HG03439 (cell line): ENCODE measurements around the gene CEACAM18.

Experiments used
- ATAC-seq: cut with Tn5 transposase; IDR thresholded peaks from one replicate; pipeline ENCODE4 v1.9.1; 2021; ENCODE audit warnings: mild to moderate bottlenecking, moderate library complexity; ENCODE audit not compliant: unreplicated experiment

CEACAM18 gene

GRCh38 chr19:51524666-51525264 lies 46.4 kb downstream of the CEACAM18 start:
- ATAC-seq = no peak

GRCh38 chr19:51525651-51526050 lies 47.3 kb downstream of the CEACAM18 start:
- no peak for ATAC-seq

DNA sequence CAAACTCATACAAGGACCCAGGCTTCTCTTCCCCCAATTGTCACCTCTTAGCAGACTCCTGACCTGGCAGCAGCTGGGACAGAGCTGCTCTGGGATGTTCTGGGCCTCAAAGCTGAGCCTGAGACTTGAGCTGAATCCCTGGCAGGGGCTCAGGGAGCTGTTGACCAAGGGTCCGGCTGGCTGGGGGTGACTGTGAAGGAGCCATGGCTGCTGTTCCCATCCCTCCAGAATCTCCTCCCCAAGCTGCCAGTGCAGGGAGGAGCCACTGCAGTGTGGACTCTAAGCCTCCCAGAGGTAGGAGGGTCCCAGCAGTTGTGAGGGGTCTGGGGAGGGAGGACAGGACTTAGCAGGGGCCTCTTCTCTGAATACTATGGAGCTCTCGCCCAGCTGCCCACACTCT lies 51.0 kb downstream of the CEACAM18 start:
- ATAC-seq = no peak

- no peak for ATAC-seq
Measured at GRCh38 chr19:51530616-51531015, 52.3 kb downstream of the CEACAM18 start.

- no peak for ATAC-seq
Measured at GRCh38 chr19:51531349-51532315, 53.3 kb downstream of the CEACAM18 start, which contains the start of gene SIGLEC6. Gene SIGLEC6 (minus strand): TSS chr19:51531670. CDS start chr19:51531648, 22 bp downstream.

DNA sequence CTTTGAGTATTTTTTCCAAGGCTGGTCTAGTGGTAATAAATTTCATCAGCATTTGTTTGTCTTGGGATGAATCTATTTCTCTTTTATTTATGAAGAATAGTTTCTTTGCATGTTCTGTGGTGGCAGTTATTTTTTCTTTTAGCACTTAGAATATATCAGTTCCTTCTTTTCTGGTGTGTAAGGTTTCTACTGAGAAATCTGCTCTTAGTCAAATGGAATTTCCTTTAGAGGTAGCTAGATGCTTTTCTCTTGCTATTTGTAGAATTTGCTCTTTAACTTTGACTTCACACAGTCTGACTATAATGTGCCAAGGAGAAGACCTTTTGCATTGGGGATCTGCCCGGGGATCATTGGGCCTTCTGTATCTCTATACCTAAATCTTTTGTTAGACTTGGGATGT lies 57.2 kb downstream of the CEACAM18 start:
- no peak for ATAC-seq

DNA sequence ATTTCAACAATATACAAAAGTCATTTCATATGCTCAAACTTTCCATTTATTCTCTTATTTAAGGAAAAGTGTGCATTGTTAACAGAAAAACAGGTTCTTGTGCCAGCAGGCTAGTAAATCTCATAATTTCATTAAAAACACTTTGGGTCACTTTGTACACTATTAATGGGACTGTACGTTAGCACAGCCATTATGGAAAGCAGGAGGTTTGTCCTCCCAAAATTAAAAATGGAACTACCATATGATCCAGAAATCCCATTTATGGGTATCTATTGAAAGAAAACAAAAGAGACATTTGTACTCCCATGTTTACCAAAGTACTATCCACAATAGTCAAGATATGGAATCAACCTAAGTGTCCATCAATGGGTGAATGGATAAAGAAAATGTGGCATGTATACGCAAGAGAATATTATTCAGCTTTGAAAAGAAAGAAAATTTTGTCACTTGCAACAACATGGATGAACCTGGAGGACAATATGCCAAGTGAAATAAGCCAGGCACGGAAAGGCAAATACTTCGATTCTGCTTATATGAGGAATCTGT lies 61.6 kb downstream of the CEACAM18 start:
- ATAC-seq = no peak
